Glutamatergic neuron (in vitro differentiated cells): ENCODE measurements around the gene NISCH. TPM values are rescaled to one million over a fixed set of nuclear protein-coding genes. Genes with fewer than 3 reads are reported as not detected.
A peak's percentile ranks its signal among the peaks of the same experiment; 100 is the strongest.

Source experiments
- DNase-seq: peaks from one replicate; pipeline ENCODE4 v3.0.0; 2022
- H3K27ac Mint-ChIP-seq: one replicate; pipeline ENCODE4 v1.8.0; 2020; ENCODE audit warnings: mild to moderate bottlenecking, mixed read lengths, inconsistent platforms; ENCODE audit not compliant: unreplicated experiment
- H3K27me3 Mint-ChIP-seq: one replicate; pipeline ENCODE4 v1.8.0; 2020; ENCODE audit warnings: mild to moderate bottlenecking, moderate library complexity, mixed read lengths, inconsistent platforms; ENCODE audit not compliant: unreplicated experiment
- H3K36me3 Mint-ChIP-seq: one replicate; pipeline ENCODE4 v1.8.0; 2020; ENCODE audit warnings: mild to moderate bottlenecking, mixed read lengths, inconsistent platforms; ENCODE audit not compliant: unreplicated experiment
- H3K4me1 Mint-ChIP-seq: one replicate; pipeline ENCODE4 v1.8.0; 2020; ENCODE audit warnings: mild to moderate bottlenecking, low read depth, mixed read lengths, inconsistent platforms; ENCODE audit not compliant: unreplicated experiment
- H3K4me3 Mint-ChIP-seq: one replicate; pipeline ENCODE4 v1.8.0; 2020; ENCODE audit warnings: mild to moderate bottlenecking, mixed read lengths, inconsistent platforms; ENCODE audit not compliant: unreplicated experiment
- H3K9me3 Mint-ChIP-seq: one replicate; pipeline ENCODE4 v1.8.0; 2020; ENCODE audit warnings: mild to moderate bottlenecking, moderate library complexity, mixed read lengths, inconsistent platforms; ENCODE audit not compliant: unreplicated experiment
- total RNA-seq: library from RNA; stranded (reverse); fragmentation: NEBNext Ultra II Directional; extraction: Animal tissue kit (Norgen Biotek cat#: 25700); gene quantifications from one replicate; pipeline ENCODE4 v1.2.1, GENCODE V29; 2021; ENCODE audit not compliant: unreplicated experiment
- TF ChIP-seq, protein P1 (sequence below): fragments of 200-600 bp; sonication (generic); IDR thresholded peaks from one replicate; pipeline ENCODE4 v1.5.0; 2021; ENCODE audit not compliant: partially characterized antibody, unreplicated experiment

The NISCH gene
- total RNA-seq, 1 donor from 2014 or later: 280 TPM

DNA sequence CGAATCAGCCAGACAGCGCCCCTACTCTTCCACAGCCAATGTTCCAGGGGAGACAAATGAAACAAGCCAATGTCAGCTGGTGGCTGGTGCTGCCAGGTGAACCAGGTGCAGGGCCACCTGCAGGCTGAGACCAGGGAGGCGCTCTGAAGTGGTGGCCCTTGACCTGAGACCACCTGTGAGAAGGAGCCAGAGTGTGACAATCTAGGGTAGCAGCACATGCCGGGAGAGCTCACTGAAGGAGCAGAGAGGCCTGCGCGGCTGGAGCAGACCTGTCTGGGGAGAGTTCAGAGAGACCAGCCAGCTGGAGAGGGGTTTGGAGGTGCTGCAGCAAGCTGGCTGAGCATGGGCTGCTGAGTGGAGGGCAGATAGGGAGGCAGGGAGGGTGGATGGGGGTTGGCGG is 39.0 kb downstream of the NISCH start:
- Mint-ChIP-seq H3K27me3 (peaks cover 12% of the 10 kb centered on the region), H3K36me3 (no peaks in the 10 kb centered on the region), H3K4me3 (no peak overlapping the region), H3K27ac (no peak overlapping the region), H3K9me3 (peaks cover 3% of the 10 kb centered on the region), H3K4me1 (peaks cover 10% of the 10 kb centered on the region)
- DNase-seq: no peak
- TF ChIP-seq, protein P1, sequence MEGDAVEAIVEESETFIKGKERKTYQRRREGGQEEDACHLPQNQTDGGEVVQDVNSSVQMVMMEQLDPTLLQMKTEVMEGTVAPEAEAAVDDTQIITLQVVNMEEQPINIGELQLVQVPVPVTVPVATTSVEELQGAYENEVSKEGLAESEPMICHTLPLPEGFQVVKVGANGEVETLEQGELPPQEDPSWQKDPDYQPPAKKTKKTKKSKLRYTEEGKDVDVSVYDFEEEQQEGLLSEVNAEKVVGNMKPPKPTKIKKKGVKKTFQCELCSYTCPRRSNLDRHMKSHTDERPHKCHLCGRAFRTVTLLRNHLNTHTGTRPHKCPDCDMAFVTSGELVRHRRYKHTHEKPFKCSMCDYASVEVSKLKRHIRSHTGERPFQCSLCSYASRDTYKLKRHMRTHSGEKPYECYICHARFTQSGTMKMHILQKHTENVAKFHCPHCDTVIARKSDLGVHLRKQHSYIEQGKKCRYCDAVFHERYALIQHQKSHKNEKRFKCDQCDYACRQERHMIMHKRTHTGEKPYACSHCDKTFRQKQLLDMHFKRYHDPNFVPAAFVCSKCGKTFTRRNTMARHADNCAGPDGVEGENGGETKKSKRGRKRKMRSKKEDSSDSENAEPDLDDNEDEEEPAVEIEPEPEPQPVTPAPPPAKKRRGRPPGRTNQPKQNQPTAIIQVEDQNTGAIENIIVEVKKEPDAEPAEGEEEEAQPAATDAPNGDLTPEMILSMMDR: no peak

- Mint-ChIP-seq H3K36me3 (no peaks in the 10 kb centered on the region), H3K27me3 (peaks cover 12% of the 10 kb centered on the region), H3K4me1 (peaks cover 10% of the 10 kb centered on the region), H3K27ac (peak within 1 kb of the TSS; percentile 28), H3K4me3 (no peak within 1 kb of the TSS), H3K9me3 (peaks cover 3% of the 10 kb centered on the region)
- DNase-seq: no peak
- TF ChIP-seq, protein P1: no peak
Measured at GRCh38 chr3:52494886-52495495, 39.6 kb downstream of the NISCH start, which contains the start of gene STAB1. Gene STAB1 (plus strand): TSS chr3:52495338. CDS start chr3:52495414, 76 bp downstream.

- no peak overlapping the region for H3K4me3 Mint-ChIP-seq
- DNase-seq: no peak
- H3K27me3 Mint-ChIP-seq: peaks cover 11% of the 10 kb centered on the region
- H3K9me3 Mint-ChIP-seq: no peaks in the 10 kb centered on the region
- H3K36me3 Mint-ChIP-seq: no peaks in the 10 kb centered on the region
- TF ChIP-seq, protein P1: no peak
- peak overlapping the region; percentile 28 for H3K27ac Mint-ChIP-seq
- peaks cover 18% of the 10 kb centered on the region for H3K4me1 Mint-ChIP-seq
Measured at GRCh38 chr3:52495777-52496602, 40.6 kb downstream of the NISCH start.

GRCh38 chr3:52498137-52499054 is 43.0 kb downstream of the NISCH start:
- Mint-ChIP-seq H3K4me1 (peaks cover 14% of the 10 kb centered on the region), H3K9me3 (no peaks in the 10 kb centered on the region), H3K36me3 (no peaks in the 10 kb centered on the region), H3K27me3 (peaks cover 11% of the 10 kb centered on the region), H3K27ac (no peak overlapping the region), H3K4me3 (no peak overlapping the region)
- TF ChIP-seq, protein P1: no peak
- DNase-seq: no peak
